ENCODE measurements around the gene PGP.
A peak's percentile ranks its signal among the peaks of the same experiment; 100 is the strongest.
"Not testable (repeated sequence)": the region's sequence is repeated elsewhere in the genome, so short reads cannot be mapped to it uniquely, and the experiment has no call there.

Gene PGP

GRCh38 chr16:2204416-2205103 is 10.1 kb downstream of the PGP start:
- Histone ChIP-seq H3K4me3 (ENCODE audit: low read length) (peak overlapping the region; percentile 88), H3K4me1 (ENCODE audit: insufficient read depth, low read length) (peaks cover 3% of the 10 kb centered on the region), H3K9me3 (ENCODE audit: insufficient read depth, low read depth, low read length) (no peaks in the 10 kb centered on the region), H3K27ac (ENCODE audit: low read length) (peak overlapping the region; percentile 94), H3K27me3 (ENCODE audit: insufficient read depth, low read length) (peaks cover 18% of the 10 kb centered on the region), H3K9ac (ENCODE audit: low read depth, low read length) (peak overlapping the region; percentile 94; the same call in 1 of the 2 replicates), H3K36me3 (ENCODE audit: insufficient read depth, low read depth, low read length) (peaks cover 22% of the 10 kb centered on the region)

- not testable (repeated sequence) for H3K9me3 ChIP-seq (ENCODE audit: insufficient read depth, low read depth, low read length); H3K9ac ChIP-seq (ENCODE audit: low read depth, low read length); H3K4me3 ChIP-seq (ENCODE audit: low read length); H3K27ac ChIP-seq (ENCODE audit: low read length); H3K4me1 ChIP-seq (ENCODE audit: insufficient read depth, low read length)
- Histone ChIP-seq H3K27me3 (ENCODE audit: insufficient read depth, low read length) (peaks cover 32% of the 10 kb centered on the region), H3K36me3 (ENCODE audit: insufficient read depth, low read depth, low read length) (peaks cover 16% of the 10 kb centered on the region)
Observed at GRCh38 chr16:2203119-2203688, 11.4 kb downstream of the PGP start.

GRCh38 chr16:2200313-2200712 is 14.3 kb downstream of the PGP start:
- Histone ChIP-seq H3K9ac (ENCODE audit: low read depth, low read length) (no peak overlapping the region), H3K27me3 (ENCODE audit: insufficient read depth, low read length) (peaks cover 53% of the 10 kb centered on the region)

GRCh38 chr16:2199621-2200139 is 15.0 kb downstream of the PGP start:
- Histone ChIP-seq H3K27me3 (ENCODE audit: insufficient read depth, low read length) (peaks cover 59% of the 10 kb centered on the region), H3K4me1 (ENCODE audit: insufficient read depth, low read length) (no peaks in the 10 kb centered on the region; the same call in 1 of the 2 replicates), H3K4me3 (ENCODE audit: low read length) (no peak overlapping the region), H3K9me3 (ENCODE audit: insufficient read depth, low read depth, low read length) (no peaks in the 10 kb centered on the region), H3K27ac (ENCODE audit: low read length) (no peak overlapping the region), H3K36me3 (ENCODE audit: insufficient read depth, low read depth, low read length) (no peaks in the 10 kb centered on the region), H3K9ac (ENCODE audit: low read depth, low read length) (no peak overlapping the region)

More at GRCh38 chr16:2200313-2200712, 14.3 kb downstream of the PGP start:
- Histone ChIP-seq H3K36me3 (ENCODE audit: insufficient read depth, low read depth, low read length) (no peaks in the 10 kb centered on the region), H3K4me1 (ENCODE audit: insufficient read depth, low read length) (no peaks in the 10 kb centered on the region; the same call in 1 of the 2 replicates), H3K4me3 (ENCODE audit: low read length) (no peak overlapping the region), H3K27ac (ENCODE audit: low read length) (no peak overlapping the region), H3K9me3 (ENCODE audit: insufficient read depth, low read depth, low read length) (no peaks in the 10 kb centered on the region)

GRCh38 chr16:2199095-2199494 is 15.5 kb downstream of the PGP start:
- H3K36me3 ChIP-seq (ENCODE audit: insufficient read depth, low read depth, low read length), result no peaks in the 10 kb centered on the region
- H3K4me1 ChIP-seq (ENCODE audit: insufficient read depth, low read length), result no peaks in the 10 kb centered on the region
- no peak overlapping the region for H3K27ac ChIP-seq (ENCODE audit: low read length)
- no peaks in the 10 kb centered on the region for H3K9me3 ChIP-seq (ENCODE audit: insufficient read depth, low read depth, low read length)
- peaks cover 61% of the 10 kb centered on the region for H3K27me3 ChIP-seq (ENCODE audit: insufficient read depth, low read length)
- no peak overlapping the region for H3K9ac ChIP-seq (ENCODE audit: low read depth, low read length)
- no peak overlapping the region for H3K4me3 ChIP-seq (ENCODE audit: low read length)

GRCh38 chr16:2198283-2198682 is 16.4 kb downstream of the PGP start:
- Histone ChIP-seq H3K4me3 (ENCODE audit: low read length) (no peak overlapping the region), H3K9ac (ENCODE audit: low read depth, low read length) (no peak overlapping the region), H3K27me3 (ENCODE audit: insufficient read depth, low read length) (peaks cover 61% of the 10 kb centered on the region), H3K27ac (ENCODE audit: low read length) (no peak overlapping the region), H3K9me3 (ENCODE audit: insufficient read depth, low read depth, low read length) (no peaks in the 10 kb centered on the region), H3K4me1 (ENCODE audit: insufficient read depth, low read length) (no peaks in the 10 kb centered on the region), H3K36me3 (ENCODE audit: insufficient read depth, low read depth, low read length) (no peaks in the 10 kb centered on the region)

GRCh38 chr16:2197765-2198164 is 16.9 kb downstream of the PGP start:
- Histone ChIP-seq H3K27me3 (ENCODE audit: insufficient read depth, low read length) (peaks cover 61% of the 10 kb centered on the region), H3K27ac (ENCODE audit: low read length) (no peak overlapping the region), H3K4me1 (ENCODE audit: insufficient read depth, low read length) (no peaks in the 10 kb centered on the region), H3K9ac (ENCODE audit: low read depth, low read length) (no peak overlapping the region), H3K9me3 (ENCODE audit: insufficient read depth, low read depth, low read length) (no peaks in the 10 kb centered on the region), H3K4me3 (ENCODE audit: low read length) (no peak overlapping the region), H3K36me3 (ENCODE audit: insufficient read depth, low read depth, low read length) (no peaks in the 10 kb centered on the region)

- H3K9me3 ChIP-seq (ENCODE audit: insufficient read depth, low read depth, low read length), result no peaks in the 10 kb centered on the region
- peaks cover 61% of the 10 kb centered on the region for H3K27me3 ChIP-seq (ENCODE audit: insufficient read depth, low read length)
- H3K27ac ChIP-seq (ENCODE audit: low read length), result no peak overlapping the region
- H3K4me1 ChIP-seq (ENCODE audit: insufficient read depth, low read length), result no peaks in the 10 kb centered on the region
- no peaks in the 10 kb centered on the region for H3K36me3 ChIP-seq (ENCODE audit: insufficient read depth, low read depth, low read length)
- H3K9ac ChIP-seq (ENCODE audit: low read depth, low read length), result no peak overlapping the region
- peak overlapping the region; percentile 51; the same call in 1 of the 2 replicates for H3K4me3 ChIP-seq (ENCODE audit: low read length)
Observed at GRCh38 chr16:2196981-2197511, 17.6 kb downstream of the PGP start.

- Histone ChIP-seq H3K36me3 (ENCODE audit: insufficient read depth, low read depth, low read length) (no peaks in the 10 kb centered on the region), H3K4me3 (ENCODE audit: low read length) (peak within 1 kb of the TSS; percentile 51; the same call in 1 of the 2 replicates), H3K27me3 (ENCODE audit: insufficient read depth, low read length) (peaks cover 57% of the 10 kb centered on the region), H3K4me1 (ENCODE audit: insufficient read depth, low read length) (no peaks in the 10 kb centered on the region), H3K27ac (ENCODE audit: low read length) (no peak within 1 kb of the TSS), H3K9ac (ENCODE audit: low read depth, low read length) (no peak within 1 kb of the TSS), H3K9me3 (ENCODE audit: insufficient read depth, low read depth, low read length) (no peaks in the 10 kb centered on the region)
Observed at GRCh38 chr16:2196162-2196980, 18.3 kb downstream of the PGP start, which contains the start of gene CASKIN1. TSS of gene CASKIN1 (minus strand) at chr16:2196605. CDS start at chr16:2196432, 173 bp downstream.

GRCh38 chr16:2195322-2196161 is 19.1 kb downstream of the PGP start:
- Histone ChIP-seq H3K27ac (ENCODE audit: low read length) (no peak overlapping the region), H3K9me3 (ENCODE audit: insufficient read depth, low read depth, low read length) (no peaks in the 10 kb centered on the region), H3K27me3 (ENCODE audit: insufficient read depth, low read length) (peaks cover 52% of the 10 kb centered on the region), H3K4me1 (ENCODE audit: insufficient read depth, low read length) (no peaks in the 10 kb centered on the region), H3K4me3 (ENCODE audit: low read length) (peak overlapping the region; percentile 48; the same call in 1 of the 2 replicates), H3K9ac (ENCODE audit: low read depth, low read length) (no peak overlapping the region), H3K36me3 (ENCODE audit: insufficient read depth, low read depth, low read length) (no peaks in the 10 kb centered on the region)
